ENCODE data around the gene PKD1L1.

DNA sequence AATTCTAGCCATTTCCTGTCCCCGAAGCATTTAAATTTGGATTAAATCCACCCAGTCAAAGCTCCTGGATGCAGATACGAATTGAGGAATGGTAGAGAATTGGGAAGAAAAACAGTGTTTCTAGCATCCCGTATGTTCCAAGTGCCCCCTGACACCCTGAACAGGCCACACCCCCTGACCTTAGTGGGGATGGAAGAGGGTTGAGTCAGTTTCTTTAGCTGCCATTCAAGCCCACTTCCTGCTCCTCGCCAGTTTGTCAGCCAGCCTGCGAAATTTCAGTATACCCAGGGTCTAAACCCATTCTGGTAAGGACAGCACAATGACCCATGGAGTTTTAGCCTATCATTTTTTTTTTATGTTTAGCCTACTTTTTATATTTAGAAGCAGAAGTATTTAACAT, 101.1 kb downstream of the PKD1L1 start:
- TF ChIP-seq, protein P1, sequence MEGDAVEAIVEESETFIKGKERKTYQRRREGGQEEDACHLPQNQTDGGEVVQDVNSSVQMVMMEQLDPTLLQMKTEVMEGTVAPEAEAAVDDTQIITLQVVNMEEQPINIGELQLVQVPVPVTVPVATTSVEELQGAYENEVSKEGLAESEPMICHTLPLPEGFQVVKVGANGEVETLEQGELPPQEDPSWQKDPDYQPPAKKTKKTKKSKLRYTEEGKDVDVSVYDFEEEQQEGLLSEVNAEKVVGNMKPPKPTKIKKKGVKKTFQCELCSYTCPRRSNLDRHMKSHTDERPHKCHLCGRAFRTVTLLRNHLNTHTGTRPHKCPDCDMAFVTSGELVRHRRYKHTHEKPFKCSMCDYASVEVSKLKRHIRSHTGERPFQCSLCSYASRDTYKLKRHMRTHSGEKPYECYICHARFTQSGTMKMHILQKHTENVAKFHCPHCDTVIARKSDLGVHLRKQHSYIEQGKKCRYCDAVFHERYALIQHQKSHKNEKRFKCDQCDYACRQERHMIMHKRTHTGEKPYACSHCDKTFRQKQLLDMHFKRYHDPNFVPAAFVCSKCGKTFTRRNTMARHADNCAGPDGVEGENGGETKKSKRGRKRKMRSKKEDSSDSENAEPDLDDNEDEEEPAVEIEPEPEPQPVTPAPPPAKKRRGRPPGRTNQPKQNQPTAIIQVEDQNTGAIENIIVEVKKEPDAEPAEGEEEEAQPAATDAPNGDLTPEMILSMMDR (IDR thresholded peaks at IDR 0.05), result no peak
- no peak for TF ChIP-seq EZH2 (IDR thresholded peaks at IDR 0.05; ENCODE audit: borderline replicate concordance, insufficient read depth, low read depth, low read length, poor library complexity, severe bottlenecking)

Data from B cell (primary cell).